Subcutaneous abdominal adipose tissue (tissue), 5 donors: ENCODE results near the gene ECM2.

Experiments used
- H3K27ac ChIP-seq: one replicate; pipeline ENCODE4 v1.7.0; 2013; ENCODE audit warnings: low read depth, mild to moderate bottlenecking, inconsistent platforms, low read length, moderate library complexity
- H3K27me3 ChIP-seq, 5 donors: one replicate each; pipeline ENCODE4 v1.7.0; 2013; ENCODE audit warnings: low read length in 5 of 5, inconsistent platforms in 1 of 5; ENCODE audit not compliant: control insufficient read depth in 5 of 5, insufficient read depth in 4 of 5
- H3K36me3 ChIP-seq, 5 donors: one replicate each; pipeline ENCODE4 v1.7.0; 2013; ENCODE audit warnings: low read length in 5 of 5; ENCODE audit not compliant: control insufficient read depth in 5 of 5, insufficient read depth in 5 of 5
- H3K4me1 ChIP-seq, 5 donors: one replicate each; pipeline ENCODE4 v1.7.0; 2013; ENCODE audit warnings: low read length in 5 of 5, mild to moderate bottlenecking in 3 of 5, moderate library complexity in 1 of 5; ENCODE audit not compliant: control insufficient read depth in 5 of 5, insufficient read depth in 5 of 5
- H3K4me3 ChIP-seq, 5 donors: one replicate each; pipeline ENCODE4 v1.7.0; 2013; ENCODE audit warnings: low read length in 5 of 5, low read depth in 1 of 5
- H3K9ac ChIP-seq, 5 donors: one replicate each; pipeline ENCODE4 v1.7.0; 2013; ENCODE audit warnings: low read length in 5 of 5, mild to moderate bottlenecking in 4 of 5, moderate library complexity in 3 of 5
- H3K9me3 ChIP-seq, 5 donors: one replicate each; pipeline ENCODE4 v1.7.0; 2013; ENCODE audit warnings: low read length in 5 of 5; ENCODE audit not compliant: control insufficient read depth in 5 of 5
- donor health status: healthy.
- donor health status: healthy.
- donor health status: healthy.
- donor health status: healthy.
- donor health status: healthy.

Gene ECM2

DNA sequence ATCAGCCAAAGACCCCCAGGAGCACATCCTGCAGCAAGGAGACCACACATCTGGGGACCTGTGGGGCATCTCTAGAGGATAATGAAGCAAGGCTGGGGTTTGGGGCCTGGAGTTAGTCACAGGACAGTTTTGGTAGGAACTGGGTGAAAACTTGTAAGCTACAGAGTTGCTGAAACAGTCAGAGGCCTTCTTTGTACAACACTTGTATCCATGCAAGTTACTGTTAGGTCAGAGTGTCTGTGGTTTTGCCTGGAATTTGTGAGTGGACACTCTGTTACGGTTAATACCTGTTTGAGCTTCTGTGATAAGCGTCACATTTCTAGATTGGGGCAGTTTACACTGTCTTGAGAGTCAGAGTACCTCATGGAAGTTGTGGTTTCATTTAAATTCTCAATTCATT lies 30.9 kb downstream of the ECM2 start:
- Histone ChIP-seq H3K4me1 (peaks cover 16 to 81% (median 68%) of the 10 kb centered on the region in 5 donors), H3K36me3 (peaks cover 0 to 6% (median 5%) of the 10 kb centered on the region in 5 donors), H3K27ac (peak overlapping the region; percentile 95), H3K27me3 (no peaks in the 10 kb centered on the region), H3K9ac (peak overlapping the region in 2 of 5 donors; percentile 61 to 71), H3K4me3 (peak overlapping the region in 1 of 5 donors; percentile 2), H3K9me3 (no peaks in the 10 kb centered on the region)

DNA sequence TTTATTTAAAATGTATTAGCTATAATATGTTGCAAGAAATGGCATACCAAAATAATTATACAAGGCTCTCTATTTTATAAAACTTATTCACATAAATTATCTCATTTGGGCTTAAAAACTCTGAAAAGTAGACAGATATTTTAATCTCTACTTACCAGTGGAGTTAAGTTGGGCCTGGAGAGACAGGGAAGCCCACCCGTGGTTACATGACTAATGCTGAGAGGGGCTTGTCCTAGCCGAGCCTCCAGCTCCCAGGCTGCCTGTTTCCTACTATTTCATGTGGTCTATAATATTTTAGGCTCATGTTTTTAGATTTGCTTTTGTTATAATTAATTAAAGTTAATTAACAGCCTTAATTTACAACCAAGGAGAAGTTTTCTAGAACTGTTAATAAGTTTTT lies 32.6 kb downstream of the ECM2 start:
- peak overlapping the region; percentile 66 for H3K27ac ChIP-seq
- H3K36me3 ChIP-seq = peaks cover 0 to 6% (median 0%) of the 10 kb centered on the region in 5 donors
- H3K4me1 ChIP-seq = peaks cover 16 to 72% (median 59%) of the 10 kb centered on the region in 5 donors

DNA sequence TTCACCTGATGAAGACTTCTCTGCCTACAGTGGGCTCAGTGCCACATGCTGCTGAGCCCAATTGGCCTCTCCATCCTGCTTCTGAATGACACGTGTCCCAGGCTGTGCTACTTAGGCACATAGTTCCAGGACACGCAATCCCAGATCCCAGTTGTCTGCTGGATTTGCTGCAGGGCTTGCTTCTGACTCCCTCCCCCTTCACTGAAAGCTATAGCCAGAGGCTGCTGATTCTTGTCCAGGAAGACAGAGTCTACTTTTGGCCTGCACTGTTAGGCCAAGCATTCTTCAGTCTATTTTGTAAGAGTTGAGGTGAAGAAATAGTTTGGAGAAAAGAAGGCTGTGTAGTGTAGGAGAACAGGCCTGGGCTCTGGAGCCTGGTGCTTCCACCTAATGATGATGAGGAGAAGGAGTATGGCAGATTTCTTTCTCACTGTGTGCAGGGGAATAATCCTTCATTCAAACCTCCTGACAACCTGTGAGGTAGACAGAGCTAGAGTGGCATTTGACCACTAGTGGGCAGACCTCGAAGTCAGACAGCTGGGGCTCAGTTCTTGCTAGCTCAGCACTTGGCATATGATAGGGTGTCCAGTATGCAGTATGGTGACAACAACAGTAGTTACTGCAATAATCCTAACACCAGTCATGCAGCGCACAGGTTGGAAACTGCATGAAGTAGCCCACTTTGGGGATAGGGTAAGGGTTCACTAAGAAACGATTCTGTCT lies 34.0 kb downstream of the ECM2 start:
- Histone ChIP-seq H3K9ac (peak overlapping the region in 1 of 5 donors; percentile 14), H3K4me1 (peaks cover 11 to 59% (median 46%) of the 10 kb centered on the region in 5 donors), H3K4me3 (no peak overlapping the region), H3K9me3 (no peaks in the 10 kb centered on the region), H3K36me3 (peaks cover 0 to 6% (median 0%) of the 10 kb centered on the region in 5 donors), H3K27me3 (no peaks in the 10 kb centered on the region), H3K27ac (peak overlapping the region; percentile 66)

More for the DNA sequence above, 32.6 kb downstream of the ECM2 start:
- no peaks in the 10 kb centered on the region for H3K27me3 ChIP-seq
- no peaks in the 10 kb centered on the region for H3K9me3 ChIP-seq
- no peak overlapping the region for H3K9ac ChIP-seq
- H3K4me3 ChIP-seq = no peak overlapping the region

DNA sequence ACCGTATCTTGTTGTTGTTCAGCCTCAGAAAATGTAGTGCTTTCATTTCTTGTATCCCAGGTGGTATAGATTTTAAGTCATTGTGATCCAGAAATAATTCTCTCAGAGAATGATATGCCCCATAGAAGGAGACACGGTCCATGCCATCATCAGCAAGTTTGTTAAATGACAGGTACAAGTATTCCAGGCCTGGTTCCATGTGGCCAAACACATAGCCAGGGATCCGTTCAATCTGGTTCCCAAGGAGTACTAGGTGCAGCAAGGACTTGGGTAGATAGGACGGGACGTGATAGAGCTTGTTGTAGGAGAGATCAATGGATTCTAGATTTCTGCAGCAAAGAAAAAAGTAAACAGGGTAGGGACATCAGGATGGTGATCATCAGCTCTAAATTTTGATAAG lies 35.1 kb downstream of the ECM2 start:
- Histone ChIP-seq H3K4me3 (no peak overlapping the region), H3K36me3 (peaks cover 0 to 6% (median 0%) of the 10 kb centered on the region in 5 donors), H3K9me3 (no peaks in the 10 kb centered on the region), H3K9ac (no peak overlapping the region), H3K4me1 (peaks cover 9 to 50% (median 40%) of the 10 kb centered on the region in 5 donors), H3K27ac (peak overlapping the region; percentile 24), H3K27me3 (no peaks in the 10 kb centered on the region)

DNA sequence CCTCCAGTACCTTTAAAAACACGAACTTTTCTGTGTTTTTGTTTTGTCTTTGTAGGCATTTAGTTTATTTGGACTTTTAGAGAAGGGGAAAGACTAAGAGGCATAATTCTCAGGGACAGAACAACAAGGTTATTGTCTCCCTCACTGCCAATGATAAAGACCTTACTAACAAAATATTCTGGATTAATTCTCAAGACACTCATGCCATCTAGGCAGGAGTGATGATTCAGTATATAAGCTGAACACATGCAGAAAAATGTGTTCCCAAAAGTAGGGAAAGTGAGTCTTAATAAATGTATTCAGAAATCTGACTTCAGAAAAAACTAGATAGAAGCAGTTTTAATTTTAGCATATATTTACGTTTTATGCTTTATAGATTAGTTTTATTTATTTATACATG lies 36.1 kb downstream of the ECM2 start:
- peak overlapping the region; percentile 40 for H3K27ac ChIP-seq
- no peak overlapping the region for H3K9ac ChIP-seq
- no peak overlapping the region for H3K4me3 ChIP-seq
- peaks cover 6 to 40% (median 30%) of the 10 kb centered on the region in 5 donors for H3K4me1 ChIP-seq
- no peaks in the 10 kb centered on the region for H3K9me3 ChIP-seq
- no peaks in the 10 kb centered on the region for H3K27me3 ChIP-seq
- peaks cover 0 to 6% (median 0%) of the 10 kb centered on the region in 5 donors for H3K36me3 ChIP-seq

DNA sequence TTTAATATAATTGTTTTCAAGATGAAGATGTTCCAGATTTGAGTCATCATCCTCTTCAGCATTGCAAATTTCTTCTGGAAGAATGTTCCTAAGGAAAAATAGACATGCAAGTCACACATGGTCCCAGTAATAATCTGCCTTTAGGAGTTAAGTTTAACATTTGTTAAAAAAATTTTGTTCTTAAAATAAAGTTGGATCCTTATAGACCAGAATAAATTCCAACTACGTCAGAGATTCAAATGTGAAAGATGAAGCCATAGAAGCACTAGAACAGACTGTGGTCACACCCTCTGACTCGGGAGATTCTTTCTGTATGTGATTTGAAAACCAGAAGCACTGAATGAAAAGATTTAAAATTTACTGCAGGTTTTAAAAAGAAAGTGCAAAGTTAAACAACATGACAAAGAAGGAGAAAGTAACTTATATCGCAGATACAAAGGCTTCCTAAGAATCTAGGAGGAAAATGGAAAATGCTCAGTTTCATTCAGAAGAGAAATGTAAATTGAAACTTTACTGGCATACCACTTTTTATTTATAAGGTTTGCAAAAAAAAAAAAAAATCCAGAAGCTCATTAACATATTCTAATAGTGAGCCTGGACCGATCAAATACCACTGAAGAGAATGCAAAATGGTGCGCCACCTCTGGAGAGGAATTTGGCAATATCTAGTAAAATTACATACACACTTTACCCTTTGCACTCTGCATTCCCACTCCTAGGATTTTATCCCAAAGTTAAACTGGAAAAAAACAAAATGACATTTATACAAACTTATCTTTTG lies 39.2 kb downstream of the ECM2 start:
- no peak overlapping the region for H3K4me3 ChIP-seq
- H3K9ac ChIP-seq = peak overlapping the region in 1 of 5 donors; percentile 3
- H3K27me3 ChIP-seq = no peaks in the 10 kb centered on the region
- peaks cover 8 to 21% (median 9%) of the 10 kb centered on the region in 5 donors for H3K36me3 ChIP-seq
- H3K9me3 ChIP-seq = no peaks in the 10 kb centered on the region
- no peak overlapping the region for H3K27ac ChIP-seq
- H3K4me1 ChIP-seq = peaks cover 1 to 14% (median 7%) of the 10 kb centered on the region in 5 donors

DNA sequence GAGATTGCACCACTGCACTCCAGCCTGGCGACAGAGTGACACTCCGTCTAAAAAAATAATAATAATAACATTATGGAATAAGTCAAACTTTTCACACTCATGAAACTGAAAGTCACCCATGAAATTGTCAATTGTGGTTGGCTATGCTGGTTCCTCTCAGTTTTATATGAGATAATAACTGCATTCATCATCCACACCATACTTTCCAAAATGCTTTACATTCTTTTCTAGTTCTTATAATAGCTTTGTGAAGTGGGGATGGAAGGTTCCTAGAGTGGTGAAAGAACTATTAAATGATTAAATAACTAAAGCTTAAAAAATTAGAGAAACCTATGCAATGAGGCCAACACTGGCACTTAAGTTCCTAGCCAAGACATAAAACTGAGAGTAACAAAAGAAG lies 40.9 kb downstream of the ECM2 start:
- Histone ChIP-seq H3K4me1 (peaks cover 0 to 9% (median 0%) of the 10 kb centered on the region in 5 donors), H3K27me3 (no peaks in the 10 kb centered on the region), H3K9me3 (no peaks in the 10 kb centered on the region), H3K36me3 (peaks cover 8 to 21% (median 9%) of the 10 kb centered on the region in 5 donors), H3K9ac (no peak overlapping the region), H3K27ac (no peak overlapping the region), H3K4me3 (no peak overlapping the region)

DNA sequence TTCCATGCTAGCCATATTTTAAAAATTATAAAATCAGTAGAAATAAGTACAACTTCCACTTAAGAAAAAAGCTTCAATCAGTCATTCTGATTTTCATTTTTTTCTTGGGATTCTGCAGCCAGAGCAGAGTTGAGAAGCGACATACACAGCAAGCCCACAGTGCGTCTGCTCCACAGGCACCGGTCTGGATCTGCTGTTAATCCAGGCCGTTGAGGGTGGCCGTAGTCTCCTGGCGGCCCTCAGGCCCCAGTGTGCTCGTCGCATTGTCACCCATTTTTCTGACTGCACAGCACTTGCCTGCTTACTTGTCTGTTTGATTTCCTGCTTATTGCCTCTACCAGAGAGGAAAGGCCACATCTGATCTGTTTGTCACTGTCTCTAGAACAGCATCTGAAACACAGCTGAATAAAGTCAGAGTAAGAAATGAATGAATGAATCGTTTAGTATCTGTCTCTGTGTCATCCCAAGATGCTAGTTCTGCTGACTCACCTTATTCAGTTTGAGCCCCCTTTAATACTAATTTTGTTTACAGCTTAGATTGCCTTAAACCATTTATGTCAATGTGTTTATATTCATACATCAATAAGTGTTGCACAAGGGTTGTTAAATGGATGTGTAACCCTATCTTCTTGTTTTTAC lies 41.9 kb downstream of the ECM2 start:
- Histone ChIP-seq H3K27me3 (no peaks in the 10 kb centered on the region), H3K9ac (no peak overlapping the region), H3K9me3 (no peaks in the 10 kb centered on the region), H3K4me1 (peaks cover 0 to 19% (median 9%) of the 10 kb centered on the region in 5 donors), H3K36me3 (peaks cover 8 to 15% (median 9%) of the 10 kb centered on the region in 5 donors), H3K4me3 (no peak overlapping the region), H3K27ac (no peak overlapping the region)

DNA sequence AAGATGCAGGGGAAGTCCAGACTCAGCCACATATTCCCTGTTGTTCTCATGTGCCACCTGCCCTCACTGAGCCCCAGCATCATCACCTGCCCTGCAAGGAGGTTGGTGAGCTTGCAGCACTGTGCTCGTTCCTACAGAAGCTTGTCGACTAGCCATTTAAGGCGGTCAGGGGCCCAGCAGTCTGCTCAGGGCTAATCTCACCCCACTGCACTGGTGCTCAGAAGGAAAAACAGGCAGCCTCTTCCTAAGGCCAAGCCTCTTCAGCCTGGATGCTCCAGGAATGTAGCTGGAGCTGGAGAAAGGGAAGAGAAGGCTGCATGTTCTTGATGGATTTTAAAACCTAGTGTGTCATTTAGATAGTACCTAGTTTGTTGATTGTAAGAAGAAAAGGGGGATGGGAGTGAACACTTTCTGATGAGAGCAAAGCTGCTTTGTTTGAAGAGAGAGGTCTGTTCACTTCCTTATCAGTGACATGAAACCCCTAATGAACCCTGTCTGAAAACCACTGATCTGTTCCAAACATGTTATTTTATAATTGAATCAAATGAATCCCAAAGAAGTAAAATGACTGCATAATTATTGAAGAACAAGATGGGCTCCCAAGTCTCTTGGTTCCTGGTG lies 42.9 kb downstream of the ECM2 start:
- H3K4me1 ChIP-seq = peaks cover 0 to 23% (median 10%) of the 10 kb centered on the region in 5 donors
- H3K9ac ChIP-seq = no peak overlapping the region
- no peak overlapping the region for H3K4me3 ChIP-seq
- H3K9me3 ChIP-seq = no peaks in the 10 kb centered on the region
- H3K27me3 ChIP-seq = no peaks in the 10 kb centered on the region
- no peak overlapping the region for H3K27ac ChIP-seq
- peaks cover 8 to 15% (median 9%) of the 10 kb centered on the region in 5 donors for H3K36me3 ChIP-seq
